Colon (tissue), 2 donors: Measurements from ENCODE around the gene EPDR1.
A peak's percentile ranks its signal among the peaks of the same experiment; 100 is the strongest.

ENCODE experiments used
- FAIRE-seq: peaks from 2 replicates; lab custom pipeline; 2012; peaks lifted over from hg19 to GRCh38; lab: Jason Lieb, UNC
- donor health status: control.
- donor health status: control.

Gene EPDR1

DNA sequence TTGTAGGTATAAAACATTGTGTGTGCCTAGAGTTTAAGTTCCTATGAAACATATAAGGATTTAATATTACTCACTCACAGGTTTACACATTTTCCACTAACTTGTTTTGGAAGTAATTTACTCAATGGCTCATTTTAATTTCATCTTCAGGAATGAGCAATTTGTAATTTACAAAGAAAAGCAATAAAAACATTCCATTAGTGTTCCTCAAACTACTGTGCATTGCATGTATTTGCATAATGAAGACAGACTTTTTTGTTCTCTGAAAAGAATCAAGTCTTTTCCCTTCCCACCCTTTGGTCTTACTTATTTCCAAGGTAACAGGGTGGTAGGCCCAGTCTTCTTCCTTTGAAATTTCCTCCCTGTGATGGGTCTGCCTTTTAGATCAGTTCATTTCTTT is 61.2 kb downstream of the EPDR1 start:
- no peak for FAIRE-seq

DNA sequence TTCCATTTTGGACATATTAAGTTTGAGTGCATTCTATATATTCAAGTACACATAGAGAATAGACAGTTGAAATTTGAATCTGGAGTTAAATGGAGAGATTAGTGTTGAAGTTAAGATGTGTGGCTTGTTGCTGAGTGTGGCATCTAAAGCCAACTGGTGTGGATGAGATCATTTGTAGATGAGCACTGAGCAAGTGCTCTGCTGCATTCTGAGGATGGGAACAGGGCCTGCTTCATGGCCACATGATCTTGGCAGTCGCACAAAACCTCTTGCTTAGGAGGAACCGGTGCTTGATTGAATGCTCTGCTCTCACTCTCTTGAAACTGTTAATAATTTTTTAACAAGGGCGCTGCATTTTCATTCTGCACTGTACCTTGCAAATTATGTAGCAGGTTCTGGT is 62.0 kb downstream of the EPDR1 start:
- no peak for FAIRE-seq

DNA sequence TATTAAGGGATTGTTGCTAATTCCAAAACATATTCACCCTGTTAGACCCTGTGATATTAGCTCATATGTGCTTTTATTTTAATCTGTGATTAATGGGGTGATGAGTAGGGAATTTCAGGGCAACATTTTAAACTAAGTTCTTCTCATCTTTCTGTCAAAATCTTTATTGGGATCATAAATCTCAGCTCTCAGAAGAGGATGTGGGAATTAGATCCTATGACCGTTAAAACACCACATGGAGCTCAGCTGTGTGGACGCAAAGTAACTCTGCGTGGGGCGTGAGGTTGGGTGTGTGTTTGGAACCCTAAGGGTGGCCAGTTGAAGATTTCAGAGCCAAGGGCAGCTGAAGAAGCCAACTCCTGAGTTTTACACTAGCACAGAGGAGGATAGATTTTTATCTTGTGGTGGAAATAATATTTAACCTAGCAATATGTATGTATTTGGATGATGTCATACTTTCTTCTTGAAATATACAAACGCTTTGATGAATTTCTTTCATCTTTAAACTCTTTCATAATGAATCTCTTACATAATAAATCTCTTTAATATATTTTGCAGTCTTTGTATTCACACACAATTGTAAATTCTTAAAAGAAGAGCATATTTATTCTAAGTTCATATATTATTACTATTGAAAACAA is 64.4 kb downstream of the EPDR1 start:
- FAIRE-seq = no peak

DNA sequence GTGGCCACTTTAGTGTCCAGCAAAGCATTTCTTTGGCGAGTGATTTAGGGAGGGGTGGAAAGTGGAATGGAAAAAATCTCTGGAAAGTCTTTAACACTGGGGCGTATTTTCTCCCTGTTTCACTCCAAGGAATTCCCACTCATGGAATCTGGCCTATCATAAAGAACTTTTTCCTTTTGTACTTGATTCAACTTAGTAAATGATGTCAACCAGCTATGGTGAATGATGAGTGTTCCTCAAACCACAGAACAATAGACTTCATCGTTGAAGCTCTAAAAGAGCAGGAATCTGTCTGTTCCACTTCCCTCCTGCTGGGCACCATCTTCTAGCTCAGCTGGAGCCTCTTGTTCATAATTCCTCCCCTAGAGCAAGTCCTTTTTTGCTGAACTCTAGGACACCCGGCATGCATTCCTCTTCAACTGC is 66.5 kb downstream of the EPDR1 start:
- FAIRE-seq = no peak

DNA sequence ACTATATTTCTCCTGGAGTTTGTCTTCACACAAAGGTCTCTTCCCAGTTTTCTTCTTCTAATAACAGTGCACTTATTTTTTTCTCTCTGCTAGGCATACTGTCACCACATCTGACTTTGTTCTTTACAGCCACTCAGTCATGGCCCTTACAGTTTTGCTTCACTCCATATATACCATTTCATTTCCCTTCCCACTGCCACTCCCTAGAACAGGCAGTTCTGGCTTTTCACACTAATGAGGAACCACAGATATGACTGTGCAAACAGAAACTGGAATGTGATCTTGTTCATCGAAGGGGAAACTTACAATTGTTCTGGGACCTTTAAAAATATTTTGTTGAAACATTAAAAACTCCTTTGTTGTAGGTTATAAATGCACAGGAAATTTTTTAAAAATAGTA is 67.3 kb downstream of the EPDR1 start:
- peak; percentile 82 for FAIRE-seq

DNA sequence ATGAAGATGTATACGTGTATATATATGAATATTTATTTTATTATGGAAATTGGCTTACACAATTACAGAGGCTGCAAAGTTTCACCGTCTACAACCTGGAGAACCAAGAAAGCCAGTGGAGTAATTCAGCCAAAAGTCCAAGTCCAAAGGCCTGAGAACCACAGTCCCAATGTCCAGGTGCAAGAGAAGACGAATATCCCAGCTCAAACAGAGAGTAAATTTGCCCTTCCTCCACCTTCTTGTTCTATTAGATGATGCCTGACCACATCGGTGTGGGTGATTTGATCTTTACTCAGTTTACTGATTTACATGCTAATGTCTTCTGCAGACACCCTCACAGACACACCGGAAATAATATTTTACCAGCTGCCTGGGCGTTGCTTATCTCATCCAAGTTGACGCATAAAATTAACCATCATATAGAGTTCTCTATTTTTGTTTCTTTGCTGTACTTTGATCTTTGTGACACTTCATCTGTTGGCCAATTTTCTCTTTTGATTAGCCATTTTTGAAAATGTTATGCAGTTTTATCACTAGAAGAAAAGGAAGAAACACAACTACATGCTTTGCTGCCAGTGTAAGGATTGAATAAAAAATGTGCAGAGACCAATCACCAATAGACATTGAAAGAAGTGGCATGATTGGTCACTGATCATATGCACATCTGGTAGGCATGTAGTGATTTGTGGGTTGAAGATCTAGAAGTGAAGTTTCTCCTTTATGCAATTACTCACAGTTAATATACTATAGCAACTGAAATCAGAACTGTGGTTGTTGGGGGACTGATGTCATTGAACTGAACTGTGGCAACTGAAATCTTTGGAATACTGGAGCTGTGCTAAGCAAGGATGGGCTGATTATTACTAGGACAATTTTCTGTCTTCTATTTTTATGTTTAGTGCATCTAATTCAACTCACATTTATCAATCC is 68.5 kb downstream of the EPDR1 start:
- FAIRE-seq = no peak

DNA sequence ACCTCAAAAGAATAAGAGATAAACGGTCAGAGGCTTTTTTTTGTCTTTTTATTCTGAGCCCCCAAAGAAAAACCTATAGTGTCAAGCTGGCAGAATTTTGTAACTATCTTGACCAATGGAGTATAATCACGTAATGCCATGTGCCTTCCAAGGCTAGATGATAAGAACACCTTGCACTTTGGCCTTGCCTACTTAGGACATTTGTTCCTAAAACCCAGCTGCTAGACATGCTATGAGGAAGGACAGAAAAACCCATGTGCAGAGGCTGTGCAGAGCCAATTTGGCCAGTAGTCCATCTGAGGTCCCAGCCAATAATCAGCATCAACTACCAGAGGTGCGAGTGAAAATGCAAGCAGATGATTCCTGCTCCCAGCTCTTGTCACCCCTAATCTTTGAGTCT is 69.9 kb downstream of the EPDR1 start:
- FAIRE-seq = no peak

DNA sequence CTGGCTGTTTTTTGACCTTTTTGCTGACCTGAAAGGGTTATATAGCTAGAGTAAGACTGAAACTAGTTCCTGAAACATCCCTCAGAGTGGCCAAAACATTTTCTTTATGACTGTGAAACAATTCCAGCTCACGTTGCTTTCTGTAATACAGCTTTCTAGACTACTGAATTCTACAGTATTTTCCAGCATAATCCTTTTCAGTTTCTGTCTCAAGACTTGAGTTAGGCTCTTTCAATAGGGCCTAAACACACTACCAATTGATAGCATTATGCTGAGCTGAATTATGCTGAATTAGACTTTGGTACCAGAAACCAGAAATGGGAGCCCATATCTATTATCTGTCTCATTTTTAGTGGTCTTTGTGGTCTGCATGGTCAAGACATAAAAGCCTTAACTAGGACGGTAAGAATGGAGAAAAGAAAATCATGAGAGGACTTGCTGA is 72.6 kb downstream of the EPDR1 start:
- no peak for FAIRE-seq

DNA sequence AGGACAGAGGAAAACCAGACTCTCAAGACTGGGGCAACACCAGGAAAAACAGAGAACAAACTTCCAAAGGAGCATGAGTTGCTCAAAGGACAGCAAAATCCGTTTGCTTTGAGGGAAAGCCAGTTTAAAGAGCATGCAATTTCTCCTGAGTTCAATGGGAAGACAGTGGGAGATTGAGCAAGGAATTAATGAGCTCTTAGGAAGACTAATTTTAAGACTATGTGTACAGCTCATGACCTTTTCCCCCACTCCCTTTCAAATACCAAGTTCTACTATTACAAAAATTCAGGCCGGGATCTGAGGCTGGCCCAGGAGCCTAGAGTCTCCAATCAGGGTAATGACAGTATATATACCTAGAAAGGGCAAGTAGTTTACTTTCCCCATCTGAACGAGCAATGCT is 79.2 kb downstream of the EPDR1 start:
- FAIRE-seq = no peak

DNA sequence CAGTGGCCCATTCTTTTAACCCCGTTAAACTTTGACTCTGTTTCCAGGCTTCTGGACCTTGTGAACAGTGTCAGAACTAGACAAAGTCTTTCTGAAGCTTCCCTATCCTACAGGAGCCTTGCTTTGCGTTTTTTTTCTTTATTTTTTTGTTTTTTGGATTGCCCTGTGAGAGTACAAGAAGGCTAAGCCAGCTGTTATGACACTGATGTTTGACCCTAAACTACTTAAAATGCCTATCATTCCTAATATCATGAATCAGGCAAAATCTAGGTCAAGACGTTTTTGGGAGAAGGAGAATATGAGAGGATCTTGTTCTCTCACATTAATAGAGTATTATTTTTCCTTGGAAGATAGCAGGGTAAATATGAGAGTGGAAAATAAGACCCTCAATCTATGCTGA is 79.8 kb downstream of the EPDR1 start:
- no peak for FAIRE-seq
